ENCODE measurements around the gene HOXB7.

Gene HOXB7

GRCh38 chr17:48636177-48637018 is 25.6 kb upstream of the HOXB7 start:
- DNase-seq: peak in 3 of 14 donors; percentile 14 to 36 (median 34)

DNA sequence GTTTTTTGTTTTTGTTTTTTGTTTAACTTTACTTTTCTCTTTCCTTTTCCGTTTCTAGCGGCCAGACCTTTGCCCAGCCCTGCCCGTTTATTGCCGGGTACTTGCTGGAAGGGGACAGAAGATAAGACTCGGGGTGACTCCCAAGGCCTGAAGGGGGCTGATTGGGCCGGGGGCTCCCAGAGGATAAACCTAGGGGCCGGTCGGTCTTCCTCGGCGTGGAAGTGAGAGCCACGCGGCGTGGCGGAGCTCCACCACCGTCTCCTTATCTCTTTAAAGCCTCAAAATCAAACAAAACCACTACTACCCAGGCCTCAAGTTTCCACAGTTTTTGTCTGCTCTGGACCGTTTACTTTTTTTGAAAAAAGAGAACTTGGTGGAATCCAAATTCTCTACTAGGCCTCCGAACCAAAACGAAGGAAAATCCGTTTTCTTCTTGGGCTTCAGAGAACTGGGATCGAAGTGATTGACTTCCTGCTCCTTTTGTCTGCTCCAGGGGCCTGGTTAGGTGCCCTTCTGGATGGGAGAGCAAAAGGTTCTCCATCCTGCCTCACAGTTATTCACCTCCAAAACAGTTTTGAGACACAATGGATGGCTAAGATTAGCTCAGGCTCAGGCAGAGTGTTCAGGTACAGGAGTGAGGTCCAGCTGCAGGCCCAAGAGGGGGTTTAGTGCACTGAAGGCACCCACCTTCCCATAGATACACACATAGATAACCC is 23.8 kb upstream of the HOXB7 start:
- no peak for DNase-seq

DNA sequence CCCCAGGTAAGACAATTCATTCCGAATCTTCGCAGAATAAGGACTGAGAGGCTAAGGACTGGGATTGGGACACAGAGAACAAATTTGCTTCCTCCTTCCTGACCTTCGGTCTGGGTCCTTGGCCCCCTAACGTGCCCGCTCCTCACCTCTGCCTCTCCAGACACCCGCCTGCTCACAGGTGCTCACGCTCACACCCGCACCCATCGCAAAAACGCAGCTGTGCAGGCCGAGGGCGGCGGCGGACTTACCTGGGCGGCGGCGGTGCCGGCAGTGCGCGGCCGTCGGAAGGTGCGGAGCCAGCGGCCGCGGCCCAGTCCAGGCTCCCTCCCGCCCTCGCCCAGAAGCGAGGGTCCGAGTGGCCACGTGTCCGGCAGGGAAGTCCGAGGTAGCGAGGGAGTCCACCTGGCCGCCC is 22.5 kb upstream of the HOXB7 start:
- no peak for DNase-seq

DNA sequence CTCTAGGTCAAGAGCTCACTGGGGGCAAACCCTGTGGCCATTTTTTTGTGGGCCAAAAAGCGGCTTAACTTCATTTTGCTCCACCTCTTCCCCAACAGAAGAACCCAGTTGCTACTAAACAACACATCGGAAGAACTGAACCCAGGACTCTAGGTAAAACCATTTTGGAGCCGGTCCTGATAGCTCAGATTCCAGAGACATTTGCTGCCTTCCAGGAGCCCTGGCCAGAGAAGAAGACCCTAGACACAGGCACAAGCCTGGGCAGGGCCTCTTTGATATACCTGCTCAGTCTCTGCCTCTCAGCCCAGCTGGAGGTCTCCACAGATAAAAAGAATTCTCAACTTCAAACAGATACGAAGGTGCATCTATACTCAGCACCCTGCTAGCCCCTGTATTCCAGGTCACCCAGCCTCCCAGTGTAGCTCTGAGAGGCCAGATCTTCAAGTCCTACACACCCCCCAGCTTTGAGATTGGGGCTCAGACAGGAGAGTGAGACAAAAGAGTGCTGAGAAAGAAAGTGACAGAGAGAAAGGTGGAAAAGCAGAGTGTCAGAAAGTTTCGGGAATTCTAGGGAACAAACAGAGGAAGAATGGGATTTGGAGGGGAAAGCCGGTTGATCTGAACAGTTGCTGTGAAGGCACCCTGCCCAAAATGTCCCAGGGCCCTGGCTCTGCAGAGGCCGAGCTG is 21.9 kb upstream of the HOXB7 start:
- no peak for DNase-seq

GRCh38 chr17:48631693-48632578 is 21.1 kb upstream of the HOXB7 start:
- no peak for DNase-seq

DNA sequence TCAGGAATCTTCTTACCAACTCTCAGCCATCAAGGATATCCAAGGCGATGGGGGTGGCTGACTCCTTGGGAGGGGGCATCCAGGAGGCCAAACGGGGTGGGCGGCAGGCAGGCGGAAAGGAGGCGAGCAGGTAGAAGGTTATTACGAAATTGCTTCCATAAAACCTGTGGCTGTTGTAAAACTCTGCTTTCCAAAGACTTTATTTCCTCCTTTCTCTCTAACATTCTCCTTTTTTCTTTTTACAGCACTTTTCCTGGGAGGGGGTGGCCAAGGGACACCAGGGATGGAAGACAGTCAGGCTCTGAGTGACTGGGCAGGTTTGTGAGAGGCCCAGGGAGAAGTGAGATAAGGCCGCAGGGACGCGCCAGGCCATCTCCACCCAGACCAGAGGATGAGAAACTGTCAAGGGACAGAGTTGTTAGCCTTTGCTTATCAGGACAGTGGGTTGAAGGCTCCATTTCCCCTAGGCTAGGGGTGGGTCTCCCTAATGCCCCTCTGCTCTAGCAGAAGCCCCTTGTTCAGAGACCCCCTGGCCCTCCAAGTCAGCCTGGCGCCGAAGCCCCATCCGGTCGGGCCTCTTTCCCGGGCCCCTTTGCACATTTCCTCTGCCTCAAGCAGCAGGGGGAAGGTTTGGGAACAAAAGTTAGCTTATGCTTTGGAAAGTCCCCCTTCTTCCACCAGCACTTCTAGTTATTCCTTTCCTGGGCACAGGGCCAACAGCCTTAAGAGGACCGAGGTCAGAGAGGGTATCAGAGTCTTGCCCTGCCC is 20.3 kb upstream of the HOXB7 start:
- no peak for DNase-seq

DNA sequence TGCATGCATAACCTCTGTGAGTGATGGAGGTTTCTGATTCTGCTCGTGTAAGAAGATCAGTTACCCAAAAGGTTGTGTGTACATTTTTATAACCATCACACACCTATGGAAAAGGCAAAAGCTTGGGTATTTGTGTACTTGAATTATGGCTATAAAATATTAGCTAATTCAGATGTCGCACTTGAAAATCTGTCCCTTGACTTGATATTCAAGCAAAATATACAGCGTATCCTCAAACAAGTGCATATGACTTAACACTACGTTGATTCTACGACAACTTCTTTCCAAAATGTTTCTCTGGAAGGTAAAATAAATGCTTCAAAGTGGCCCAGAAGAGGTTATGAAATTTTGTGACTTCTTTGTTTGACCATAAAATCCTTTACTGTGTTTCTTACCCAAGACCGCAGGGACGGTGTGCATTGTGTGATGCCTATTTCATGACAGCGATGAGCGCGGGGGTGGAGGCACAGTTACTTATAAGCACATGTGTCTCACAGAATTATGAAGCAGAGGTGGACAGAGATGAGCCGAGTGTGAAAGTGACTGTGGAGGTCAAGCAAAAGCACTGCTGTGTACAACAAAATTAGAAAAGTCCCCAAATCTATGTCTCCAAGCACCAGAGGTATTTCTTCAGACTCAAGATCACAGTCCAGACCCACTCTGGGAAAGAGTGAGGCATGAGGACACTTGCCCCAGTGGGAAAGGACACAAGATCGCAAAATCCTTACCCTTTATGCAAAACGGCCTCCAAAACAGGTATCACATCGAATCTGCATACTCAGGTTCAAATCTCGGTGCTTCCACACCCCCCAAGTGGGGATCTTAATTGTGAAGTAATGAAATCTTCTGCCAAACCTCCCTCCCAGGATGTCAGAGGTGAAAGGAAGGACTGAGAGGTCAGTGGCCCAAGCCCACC is 19.4 kb upstream of the HOXB7 start:
- DNase-seq: no peak

DNA sequence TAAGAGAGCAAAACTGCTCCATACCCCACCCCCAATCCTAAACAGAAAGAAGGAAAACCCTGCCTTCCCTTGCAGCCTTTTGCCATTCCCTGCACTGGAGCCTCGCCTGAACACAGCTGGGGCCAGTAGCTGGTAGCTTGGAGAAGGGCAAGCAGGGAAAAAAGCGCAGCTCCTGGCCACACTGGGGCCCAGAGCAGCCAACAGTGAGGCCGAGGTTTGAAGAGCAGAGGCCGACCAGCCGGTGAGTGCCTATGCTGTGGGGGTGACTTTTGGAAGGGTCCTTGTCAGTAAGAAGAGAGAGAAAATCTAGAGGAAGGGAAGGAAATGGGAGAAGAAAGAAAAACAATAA is 18.6 kb upstream of the HOXB7 start:
- DNase-seq: no peak

GRCh38 chr17:48628649-48629410 is 18.0 kb upstream of the HOXB7 start:
- no peak for DNase-seq

GRCh38 chr17:48627623-48628521 is 17.1 kb upstream of the HOXB7 start:
- no peak for DNase-seq

DNA sequence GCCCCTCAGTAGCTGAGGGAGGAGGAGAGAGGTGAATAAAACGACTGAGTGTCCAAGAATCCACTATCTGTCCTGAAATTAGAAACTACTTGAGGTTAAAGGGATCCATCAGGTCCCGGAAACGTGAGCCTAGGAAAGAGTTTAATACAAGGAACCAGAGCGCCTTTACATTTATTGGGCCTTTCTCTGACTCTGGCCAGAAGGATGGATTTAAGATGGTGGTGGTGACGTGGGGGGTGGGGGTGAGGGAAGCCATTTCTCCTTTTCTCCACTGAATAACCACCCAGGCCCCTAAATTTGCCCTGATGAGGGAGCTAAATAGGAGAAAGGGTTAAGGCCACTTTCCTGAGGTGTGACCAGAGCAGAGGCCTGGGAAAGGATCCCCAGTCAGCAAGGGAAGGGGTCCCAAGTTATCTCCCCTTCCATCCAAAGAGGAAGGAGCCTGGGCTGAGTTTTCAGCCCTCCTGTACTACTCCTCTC is 16.3 kb upstream of the HOXB7 start:
- DNase-seq: no peak

DNA sequence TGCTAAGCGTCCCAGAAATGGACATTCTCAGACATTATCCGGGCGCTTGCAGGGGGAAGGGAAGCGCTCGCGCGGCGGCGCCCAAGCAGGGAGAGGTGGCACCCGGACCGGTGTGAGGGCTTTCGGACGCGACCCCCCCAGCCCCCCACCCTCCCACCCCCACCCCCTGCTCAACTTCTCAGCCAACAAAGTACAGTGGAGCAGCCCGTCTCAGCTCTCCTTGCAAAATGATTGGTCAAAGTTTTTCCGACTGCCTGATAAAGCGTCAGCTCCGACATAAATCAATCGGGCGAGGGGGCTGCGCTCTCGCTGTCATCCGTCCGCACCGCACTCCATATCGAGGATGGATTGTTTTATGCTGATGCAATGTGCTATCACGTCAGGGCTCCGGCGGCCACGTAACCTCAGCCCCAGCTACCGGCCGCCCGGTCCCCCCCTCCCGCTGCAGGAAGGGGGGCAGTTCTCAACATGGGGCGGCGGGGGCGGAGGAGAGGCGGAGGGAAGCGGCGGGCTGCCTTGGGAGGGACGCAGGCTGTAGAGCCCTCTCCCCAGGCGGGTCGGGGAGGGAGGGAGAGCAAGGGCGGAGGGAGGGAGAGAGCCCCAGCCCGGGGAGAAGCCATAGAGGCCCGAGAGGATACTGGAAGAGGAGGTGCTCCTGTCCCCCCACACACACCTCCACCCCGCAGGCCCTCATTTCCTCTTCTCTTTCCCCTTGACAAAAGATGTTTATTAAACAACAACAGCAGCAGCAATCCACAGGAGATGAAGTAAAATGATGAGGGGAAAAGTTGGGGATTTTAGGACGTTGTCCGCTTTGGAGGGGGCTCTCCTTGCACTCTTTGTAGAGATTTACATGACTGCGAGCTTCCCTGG is 15.7 kb upstream of the HOXB7 start, which contains the start of gene HOXB9:
HOXB9 (minus strand) TSS at position 114 of the 873 bp plus-strand sequence; CDS start at position 25, 89 bp downstream.
- no peak for DNase-seq

GRCh38 chr17:48625495-48626244 is 14.9 kb upstream of the HOXB7 start:
- DNase-seq: no peak

DNA sequence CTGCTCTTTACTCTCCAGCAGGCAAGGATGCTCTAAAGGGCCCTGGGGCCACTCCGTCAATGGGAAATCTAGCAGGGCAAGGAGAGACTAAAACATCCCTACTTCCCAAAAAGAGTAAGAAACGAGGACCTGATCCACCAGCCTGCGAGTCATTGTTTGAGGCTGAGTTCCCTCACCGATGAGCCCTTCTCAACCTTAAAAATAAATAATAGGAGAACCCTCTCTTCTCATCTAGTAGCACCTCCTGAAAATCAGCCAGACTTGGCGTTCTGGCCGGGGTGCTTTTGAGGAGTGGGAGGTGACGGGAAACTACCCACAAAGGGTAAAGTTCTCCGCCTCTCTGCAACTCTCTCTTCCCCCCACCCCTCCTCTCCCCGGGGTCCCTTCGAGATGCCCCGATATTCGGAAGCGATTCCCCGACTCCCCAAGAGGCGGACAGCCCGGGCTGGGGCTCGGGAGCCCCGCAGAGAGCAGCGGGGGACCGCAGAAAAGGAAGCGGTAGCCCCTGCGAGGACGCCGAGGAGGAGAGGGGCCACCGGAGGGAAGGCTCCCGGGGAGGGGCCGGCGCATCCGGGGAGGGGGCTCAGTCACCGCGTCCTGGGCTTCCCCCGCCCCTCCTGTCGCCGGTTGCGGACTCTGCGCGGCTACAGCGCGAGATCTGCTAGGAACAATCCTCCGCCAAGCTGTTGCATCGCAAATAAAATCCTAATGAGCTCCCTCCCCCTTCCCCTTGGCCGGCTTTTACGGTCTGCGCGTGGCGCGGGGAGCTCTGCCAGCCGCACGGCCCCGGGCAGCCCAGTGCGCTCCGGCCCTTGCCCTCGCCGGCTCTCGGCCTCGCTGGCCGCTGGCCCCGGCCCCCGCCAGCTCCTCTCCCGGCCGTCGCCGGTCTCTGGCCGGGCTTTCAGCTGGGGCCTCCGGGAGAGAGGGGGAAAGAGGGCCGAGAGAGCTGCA is 14.0 kb upstream of the HOXB7 start:
- no peak for DNase-seq

GRCh38 chr17:48624118-48624517 is 13.3 kb upstream of the HOXB7 start:
- no peak for DNase-seq

All from C1 segment of cervical spinal cord (tissue), 14 donors.